Measurements from ENCODE around the gene MS4A15.

MS4A15 gene

GRCh38 chr11:60782393-60783140 is 25.9 kb downstream of the MS4A15 start:
- FAIRE-seq: no peak
- no peak for DNase-seq (ENCODE audit: insufficient read length, low spot score)
- TF ChIP-seq, protein P1, sequence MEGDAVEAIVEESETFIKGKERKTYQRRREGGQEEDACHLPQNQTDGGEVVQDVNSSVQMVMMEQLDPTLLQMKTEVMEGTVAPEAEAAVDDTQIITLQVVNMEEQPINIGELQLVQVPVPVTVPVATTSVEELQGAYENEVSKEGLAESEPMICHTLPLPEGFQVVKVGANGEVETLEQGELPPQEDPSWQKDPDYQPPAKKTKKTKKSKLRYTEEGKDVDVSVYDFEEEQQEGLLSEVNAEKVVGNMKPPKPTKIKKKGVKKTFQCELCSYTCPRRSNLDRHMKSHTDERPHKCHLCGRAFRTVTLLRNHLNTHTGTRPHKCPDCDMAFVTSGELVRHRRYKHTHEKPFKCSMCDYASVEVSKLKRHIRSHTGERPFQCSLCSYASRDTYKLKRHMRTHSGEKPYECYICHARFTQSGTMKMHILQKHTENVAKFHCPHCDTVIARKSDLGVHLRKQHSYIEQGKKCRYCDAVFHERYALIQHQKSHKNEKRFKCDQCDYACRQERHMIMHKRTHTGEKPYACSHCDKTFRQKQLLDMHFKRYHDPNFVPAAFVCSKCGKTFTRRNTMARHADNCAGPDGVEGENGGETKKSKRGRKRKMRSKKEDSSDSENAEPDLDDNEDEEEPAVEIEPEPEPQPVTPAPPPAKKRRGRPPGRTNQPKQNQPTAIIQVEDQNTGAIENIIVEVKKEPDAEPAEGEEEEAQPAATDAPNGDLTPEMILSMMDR (IDR thresholded peaks at IDR 0.05; ENCODE audit: insufficient read depth, missing control alignments): no peak

- FAIRE-seq (no peak), DNase-seq (ENCODE audit: insufficient read length, low spot score) (no peak)
- TF ChIP-seq, protein P1 (IDR thresholded peaks at IDR 0.05; ENCODE audit: insufficient read depth, missing control alignments): no peak
Measured at GRCh38 chr11:60783141-60783484, 26.4 kb downstream of the MS4A15 start.

DNA sequence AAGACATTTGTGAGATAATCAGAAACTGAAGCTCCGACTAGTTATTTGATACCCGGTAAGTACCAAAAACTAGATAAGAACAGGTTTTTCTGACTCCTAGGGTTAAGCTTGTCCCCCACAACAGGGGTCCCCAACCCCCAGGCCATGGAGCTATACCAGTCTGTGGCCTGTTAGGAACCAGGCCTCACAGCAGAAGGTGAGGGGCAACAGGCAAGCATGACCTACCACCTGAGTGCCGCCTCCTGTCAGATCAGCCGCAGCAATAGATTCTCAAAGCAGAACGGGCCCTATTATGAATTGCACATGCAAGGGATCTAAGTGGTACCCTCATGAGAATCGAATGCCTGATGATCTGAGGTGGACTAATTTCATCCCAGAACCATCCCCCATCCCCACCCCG is 27.2 kb downstream of the MS4A15 start:
- FAIRE-seq: no peak
- DNase-seq (ENCODE audit: insufficient read length, low spot score): no peak
- TF ChIP-seq, protein P1 (IDR thresholded peaks at IDR 0.05; ENCODE audit: insufficient read depth, missing control alignments): no peak

- FAIRE-seq: no peak
- DNase-seq (ENCODE audit: insufficient read length, low spot score): no peak
- TF ChIP-seq, protein P1 (IDR thresholded peaks at IDR 0.05; ENCODE audit: insufficient read depth, missing control alignments): no peak
Measured at GRCh38 chr11:60785136-60785535, 28.5 kb downstream of the MS4A15 start, which contains the start of gene MS4A10. Gene MS4A10, plus strand, starts transcription at chr11:60785333. Its CDS starts 5,003 bp downstream, at chr11:60790336.

DNA sequence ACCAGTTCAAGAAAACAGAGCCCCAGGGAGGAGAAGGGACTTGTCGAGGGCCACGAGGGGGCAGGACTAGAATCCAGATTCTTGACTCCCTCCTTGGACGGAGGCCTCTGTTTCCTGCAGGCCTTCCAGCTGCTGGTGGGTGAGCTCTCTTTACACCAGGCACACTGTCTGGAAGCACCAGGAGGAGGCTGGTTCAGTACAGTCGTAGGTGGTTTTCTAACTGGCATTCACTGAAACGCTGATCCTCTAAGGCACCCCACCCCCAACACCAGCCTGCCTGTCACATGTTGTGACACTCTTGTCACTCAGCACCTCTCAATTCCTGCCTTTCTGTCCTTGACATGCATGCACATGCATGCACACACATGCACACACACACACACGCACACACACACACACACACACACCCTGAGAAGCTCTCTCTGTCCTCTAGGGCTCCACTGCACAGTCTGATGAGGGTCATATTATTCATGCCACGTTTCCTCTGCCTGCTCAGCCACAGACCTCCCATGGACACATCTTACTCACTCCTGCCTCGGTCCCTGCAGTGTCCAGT is 29.2 kb downstream of the MS4A15 start:
- FAIRE-seq (no peak), DNase-seq (ENCODE audit: insufficient read length, low spot score) (no peak)
- TF ChIP-seq, protein P1 (IDR thresholded peaks at IDR 0.05; ENCODE audit: insufficient read depth, missing control alignments): no peak

DNA sequence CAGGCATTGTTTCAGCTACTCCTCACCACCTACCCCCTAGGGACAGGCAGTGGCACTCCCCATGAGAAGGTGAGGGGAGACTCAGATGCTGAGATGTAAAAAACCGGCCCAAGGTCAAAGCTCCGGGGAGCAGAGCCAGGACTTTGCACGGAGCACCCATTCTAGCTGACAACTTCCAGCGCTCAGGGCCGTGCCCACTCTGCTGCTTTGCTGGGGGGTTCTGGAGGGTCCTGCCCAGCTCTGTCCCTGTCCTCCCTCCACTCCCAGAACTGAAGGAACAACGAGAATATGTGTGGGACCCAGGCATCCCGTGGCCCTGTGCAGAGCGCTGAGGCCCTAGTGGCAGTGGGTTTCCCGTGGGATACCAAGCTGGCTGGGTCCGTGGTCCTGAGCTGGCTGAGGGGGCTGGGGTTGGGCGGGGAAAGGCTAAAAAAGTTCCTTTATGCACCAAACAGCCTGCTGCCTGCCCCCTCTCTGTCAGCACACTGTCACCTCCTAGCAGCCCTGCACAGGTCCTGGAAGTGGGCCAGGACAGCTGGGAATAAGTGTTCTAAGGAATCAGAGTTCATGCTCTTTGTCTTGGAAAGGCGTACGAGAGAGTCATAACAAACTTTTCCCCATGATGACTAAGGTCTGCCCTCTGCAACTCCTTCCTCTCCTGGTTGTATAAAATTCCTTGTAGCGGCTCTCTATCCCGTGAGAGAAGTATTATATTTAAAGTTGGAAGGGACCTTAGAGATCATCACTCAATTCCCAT is 30.3 kb downstream of the MS4A15 start:
- no peak for DNase-seq (ENCODE audit: insufficient read length, low spot score)

More for the DNA sequence above, 30.3 kb downstream of the MS4A15 start:
- TF ChIP-seq, protein P1 (IDR thresholded peaks at IDR 0.05; ENCODE audit: insufficient read depth, missing control alignments): no peak
- no peak for FAIRE-seq
